Measurements from ENCODE around the gene CLDN34.

Gene CLDN34

GRCh38 chrX:10006086-10006485 is 38.9 kb downstream of the CLDN34 start:
- TF ChIP-seq CTCF (IDR thresholded peaks at IDR 0.05; ENCODE audit: low read depth, low read length), result no peak
- no peak overlapping the region for H3K4me3 ChIP-seq (ENCODE audit: low read depth, low read length)

- no peak for TF ChIP-seq CTCF (IDR thresholded peaks at IDR 0.05; ENCODE audit: low read depth, low read length)
- H3K4me3 ChIP-seq (ENCODE audit: low read depth, low read length), result no peak overlapping the region
These were observed 39.6 kb downstream of the CLDN34 start for GRCh38 chrX:10006770-10007169.

- no peak overlapping the region for H3K4me3 ChIP-seq (ENCODE audit: low read depth, low read length)
- no peak for TF ChIP-seq CTCF (IDR thresholded peaks at IDR 0.05; ENCODE audit: low read depth, low read length)
These were observed 40.5 kb downstream of the CLDN34 start for GRCh38 chrX:10007621-10008020.

- H3K4me3 ChIP-seq (ENCODE audit: low read depth, low read length), result no peak overlapping the region
- TF ChIP-seq CTCF (IDR thresholded peaks at IDR 0.05; ENCODE audit: low read depth, low read length), result no peak
These were observed 41.4 kb downstream of the CLDN34 start for GRCh38 chrX:10008483-10009056.

- TF ChIP-seq CTCF (IDR thresholded peaks at IDR 0.05; ENCODE audit: low read depth, low read length), result no peak
- no peak overlapping the region for H3K4me3 ChIP-seq (ENCODE audit: low read depth, low read length)
These were observed 42.6 kb downstream of the CLDN34 start for GRCh38 chrX:10009741-10010140.

- H3K4me3 ChIP-seq (ENCODE audit: low read depth, low read length), result no peak overlapping the region
- TF ChIP-seq CTCF (IDR thresholded peaks at IDR 0.05; ENCODE audit: low read depth, low read length), result no peak
These were observed 43.5 kb downstream of the CLDN34 start for GRCh38 chrX:10010686-10011085.

GRCh38 chrX:10011261-10011931 is 44.2 kb downstream of the CLDN34 start:
- no peak overlapping the region for H3K4me3 ChIP-seq (ENCODE audit: low read depth, low read length)
- no peak for TF ChIP-seq CTCF (IDR thresholded peaks at IDR 0.05; ENCODE audit: low read depth, low read length)

Measured in WI38 (cell line).